Naive thymus-derived CD8-positive, alpha-beta T cell (primary cell): ENCODE measurements around the gene TMEM132D. TPM values are rescaled to one million over a fixed set of nuclear protein-coding genes. Genes with fewer than 3 reads are reported as not detected.

ENCODE experiments used
- ATAC-seq, 2 donors: fragments of 150-1000 bp; cut with Tn5 transposase in 1 of 2; sonication (Bioruptor Pico), chemical (Tn5 transposase) in 1 of 2; 1 replicate in 1 of 2; 2 replicates in 1 of 2; pipeline ENCODE4 v1.10.0; 2021; ENCODE audit warnings: mild to moderate bottlenecking in 2 of 2, moderate library complexity in 2 of 2
- POLR2A ChIA-PET: fragments of 350-600 bp; sonication (Branson Sonifier 250); formaldehyde crosslinking; loops from one replicate; lab custom pipeline; 2021; ENCODE audit warnings: antibody characterized with exemption; lab: Charles Lee
- DNase-seq, 10 donors: peaks; one replicate each; pipeline versions ENCODE4 v3.0.0 to v3.0.0-alpha.2; 2020 to 2022
- H3K27ac Mint-ChIP-seq, 10 donors: one replicate each; pipeline ENCODE4 v1.8.0; 2020 to 2022; ENCODE audit warnings: mild to moderate bottlenecking in 10 of 10, mixed read lengths in 10 of 10, moderate library complexity in 4 of 10, inconsistent platforms in 1 of 10
- H3K27me3 Mint-ChIP-seq, 5 donors: one replicate each; pipeline ENCODE4 v1.8.0; 2021 to 2022; ENCODE audit warnings: mixed read lengths in 5 of 5
- H3K36me3 Mint-ChIP-seq, 3 donors: one replicate each; pipeline ENCODE4 v1.8.0; 2020 to 2022; ENCODE audit warnings: mixed read lengths in 3 of 3, mild to moderate bottlenecking in 2 of 3, inconsistent platforms in 1 of 3
- H3K4me1 Mint-ChIP-seq, 4 donors: one replicate each; pipeline ENCODE4 v1.8.0; 2021 to 2022; ENCODE audit warnings: mixed read lengths in 4 of 4
- H3K4me3 Mint-ChIP-seq, 10 donors: one replicate each; pipeline ENCODE4 v1.8.0; 2020 to 2022; ENCODE audit warnings: mild to moderate bottlenecking in 10 of 10, mixed read lengths in 10 of 10, moderate library complexity in 6 of 10, inconsistent platforms in 1 of 10
- H3K9me3 Mint-ChIP-seq, 9 donors: one replicate each; pipeline ENCODE4 v1.8.0; 2020 to 2022; ENCODE audit warnings: mixed read lengths in 9 of 9, mild to moderate bottlenecking in 3 of 9, inconsistent platforms in 1 of 9, moderate library complexity in 1 of 9
- polyA plus RNA-seq, 3 donors: library from polyadenylated mRNA; unstranded; fragments of 300-500 nt; fragmentation: Illumina TruSeq; gene quantifications; one replicate each; pipeline ENCODE4 v1.2.3, GENCODE V29; 2021
- total RNA-seq, 8 experiments: library from RNA in 2 of 8; stranded (reverse) in 2 of 8; gene quantifications; one replicate each; pipeline ENCODE4 v1.2.3 and lab custom pipeline; 2021 to 2026

TMEM132D gene
- total and polyA plus RNA-seq, 5 experiments from 2014 or later: not detected

DNA sequence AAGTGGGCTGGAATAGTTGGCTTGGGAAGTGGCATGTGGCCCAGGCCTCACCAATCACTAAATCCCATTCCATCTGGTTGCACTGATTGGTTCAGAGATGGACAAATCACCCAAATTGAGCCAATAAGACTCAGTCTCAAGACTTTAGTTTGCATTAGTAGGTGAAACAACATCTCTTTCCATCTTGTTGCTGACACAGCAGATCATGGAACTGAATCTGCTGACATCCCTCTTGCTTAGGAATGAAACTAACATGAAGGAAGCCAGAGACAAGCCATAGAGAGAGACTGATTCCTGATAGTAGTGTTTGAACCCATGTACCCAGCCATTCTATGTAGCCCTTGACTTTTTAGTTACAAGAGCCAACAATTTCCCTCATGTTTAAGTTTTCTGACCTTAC lies 743.5 kb downstream of the TMEM132D start:
- ATAC-seq: no peak
- Mint-ChIP-seq H3K27me3 (peaks cover 0 to 12% (median 0%) of the 10 kb centered on the region in 5 donors), H3K9me3 (peaks cover 0 to 24% (median 7%) of the 10 kb centered on the region in 9 donors), H3K27ac (no peak overlapping the region), H3K4me1 (no peaks in the 10 kb centered on the region), H3K36me3 (no peaks in the 10 kb centered on the region), H3K4me3 (no peak overlapping the region)
- no peak for DNase-seq
- POLR2A ChIA-PET: no interaction called here

GRCh38 chr12:129152351-129153104 lies 751.3 kb downstream of the TMEM132D start:
- no peak overlapping the region for H3K4me3 Mint-ChIP-seq
- H3K9me3 Mint-ChIP-seq: peaks cover 0 to 5% (median 0%) of the 10 kb centered on the region in 9 donors
- DNase-seq: no peak
- H3K27ac Mint-ChIP-seq: no peak overlapping the region
- H3K27me3 Mint-ChIP-seq: peaks cover 0 to 14% (median 8%) of the 10 kb centered on the region in 5 donors
- H3K4me1 Mint-ChIP-seq: peaks cover 0 to 2% (median 0%) of the 10 kb centered on the region in 4 donors
- no peaks in the 10 kb centered on the region for H3K36me3 Mint-ChIP-seq
- ATAC-seq: no peak
- POLR2A ChIA-PET: no interaction called here

DNA sequence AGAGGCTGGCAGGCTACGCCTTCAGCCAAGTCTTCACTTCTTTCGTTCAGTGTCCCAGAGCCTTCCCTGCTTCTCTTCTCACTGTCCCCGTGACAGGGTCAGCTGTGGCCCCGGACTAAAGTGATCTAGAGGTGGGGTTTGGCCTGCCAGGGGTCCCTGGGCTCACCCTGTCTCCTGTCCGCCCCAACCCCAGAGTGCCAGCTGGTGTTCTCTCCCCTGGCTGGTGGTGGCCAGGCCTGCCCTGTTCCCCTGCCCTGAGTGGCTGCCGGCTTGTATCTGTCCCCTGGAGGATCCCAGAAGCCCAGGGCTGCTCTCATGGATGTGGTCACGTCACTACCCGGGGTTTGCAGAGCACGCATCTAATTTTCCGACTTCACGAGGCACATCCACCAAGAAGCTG lies 753.1 kb downstream of the TMEM132D start:
- POLR2A ChIA-PET: no interaction called here
- ATAC-seq (no peak), DNase-seq (no peak)
- Mint-ChIP-seq H3K4me1 (peaks cover 0 to 2% (median 0%) of the 10 kb centered on the region in 4 donors), H3K36me3 (no peaks in the 10 kb centered on the region), H3K4me3 (no peak overlapping the region), H3K27ac (peak overlapping the region in 1 of 10 donors; percentile 5), H3K9me3 (peaks cover 0 to 5% (median 0%) of the 10 kb centered on the region in 9 donors), H3K27me3 (peaks cover 0 to 14% (median 8%) of the 10 kb centered on the region in 5 donors)

DNA sequence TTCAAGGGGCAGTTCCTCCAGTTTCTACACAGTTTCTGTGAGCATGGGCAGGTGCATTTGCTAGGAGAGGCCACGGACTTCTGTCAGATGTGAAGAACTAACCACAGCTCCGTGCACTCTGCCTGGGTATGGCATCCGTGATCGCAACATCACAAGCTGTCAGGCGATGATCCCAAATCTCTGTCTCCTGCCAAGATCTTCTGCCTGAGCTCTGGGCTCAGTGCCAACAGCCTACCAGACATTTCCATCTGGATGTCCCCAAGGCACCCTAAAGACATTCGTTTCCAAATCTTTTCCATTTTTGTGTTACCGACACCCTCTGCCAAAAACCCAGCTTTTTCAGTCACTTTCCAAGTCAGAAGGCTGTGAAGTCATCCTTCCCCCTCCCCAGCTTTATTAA lies 758.4 kb downstream of the TMEM132D start:
- H3K9me3 Mint-ChIP-seq: peaks cover 0 to 7% (median 0%) of the 10 kb centered on the region in 9 donors
- H3K27ac Mint-ChIP-seq: no peak overlapping the region
- POLR2A ChIA-PET: no interaction called here
- peaks cover 0 to 5% (median 0%) of the 10 kb centered on the region in 5 donors for H3K27me3 Mint-ChIP-seq
- no peak for ATAC-seq
- H3K36me3 Mint-ChIP-seq: no peaks in the 10 kb centered on the region
- no peak overlapping the region for H3K4me3 Mint-ChIP-seq
- DNase-seq: no peak
- no peaks in the 10 kb centered on the region for H3K4me1 Mint-ChIP-seq

DNA sequence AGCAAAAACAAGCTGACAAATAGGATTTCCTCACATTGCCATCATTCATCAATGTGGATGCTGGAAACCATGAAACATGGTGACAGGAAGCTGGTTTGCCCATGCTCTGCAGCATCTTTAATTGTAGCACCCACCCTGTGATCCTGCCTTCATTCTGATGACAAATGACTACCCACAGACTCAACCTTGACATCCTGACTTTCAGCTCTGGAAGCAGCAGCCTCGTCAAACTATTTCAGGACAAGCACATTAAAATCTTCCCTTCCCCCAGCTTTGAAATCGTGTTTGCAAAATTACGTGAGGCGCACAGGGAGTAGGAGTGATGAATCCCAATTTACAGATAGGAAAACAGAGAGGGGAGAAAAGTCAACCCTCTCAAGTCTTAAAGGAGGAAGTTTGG lies 765.0 kb downstream of the TMEM132D start:
- POLR2A ChIA-PET: no interaction called here
- ATAC-seq (no peak), DNase-seq (no peak)
- no peaks in the 10 kb centered on the region for H3K36me3 Mint-ChIP-seq
- H3K4me1 Mint-ChIP-seq: no peaks in the 10 kb centered on the region
- peaks cover 0 to 5% (median 0%) of the 10 kb centered on the region in 9 donors for H3K9me3 Mint-ChIP-seq
- no peaks in the 10 kb centered on the region for H3K27me3 Mint-ChIP-seq
- H3K4me3 Mint-ChIP-seq: no peak overlapping the region
- H3K27ac Mint-ChIP-seq: no peak overlapping the region

GRCh38 chr12:129136694-129137325 lies 767.0 kb downstream of the TMEM132D start:
- H3K36me3 Mint-ChIP-seq: no peaks in the 10 kb centered on the region
- H3K27ac Mint-ChIP-seq: no peak overlapping the region
- POLR2A ChIA-PET: no interaction called here
- no peaks in the 10 kb centered on the region for H3K4me1 Mint-ChIP-seq
- peaks cover 0 to 5% (median 0%) of the 10 kb centered on the region in 9 donors for H3K9me3 Mint-ChIP-seq
- ATAC-seq (no peak), DNase-seq (no peak)
- no peaks in the 10 kb centered on the region for H3K27me3 Mint-ChIP-seq
- no peak overlapping the region for H3K4me3 Mint-ChIP-seq

- no peaks in the 10 kb centered on the region for H3K36me3 Mint-ChIP-seq
- H3K27me3 Mint-ChIP-seq: no peaks in the 10 kb centered on the region
- no peak overlapping the region for H3K4me3 Mint-ChIP-seq
- no peak overlapping the region for H3K27ac Mint-ChIP-seq
- POLR2A ChIA-PET: no interaction called here
- H3K9me3 Mint-ChIP-seq: peaks cover 0 to 19% (median 9%) of the 10 kb centered on the region in 9 donors
- no peak for ATAC-seq
- no peaks in the 10 kb centered on the region for H3K4me1 Mint-ChIP-seq
- no peak for DNase-seq
Observed at GRCh38 chr12:129127771-129128170, 776.1 kb downstream of the TMEM132D start.

DNA sequence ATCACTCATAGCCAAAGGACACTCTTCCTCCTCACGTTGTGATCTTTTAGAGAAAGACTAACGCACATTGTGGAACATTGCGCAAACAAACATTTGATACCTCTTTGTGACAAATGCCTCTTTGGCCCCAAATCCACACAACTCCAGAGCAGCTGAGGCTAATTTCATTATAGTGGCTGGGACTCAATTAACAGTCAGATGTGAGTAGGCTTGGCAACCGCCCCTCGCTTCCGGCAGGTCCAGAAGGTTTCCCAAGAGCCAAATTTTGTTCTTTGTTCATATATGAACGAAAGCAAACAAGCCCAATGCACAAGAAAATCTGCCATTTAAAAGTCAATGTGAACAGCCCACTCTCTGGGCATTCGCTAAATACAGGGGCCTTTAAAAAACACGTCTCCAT lies 776.6 kb downstream of the TMEM132D start:
- H3K4me3 Mint-ChIP-seq: no peak overlapping the region
- no peaks in the 10 kb centered on the region for H3K36me3 Mint-ChIP-seq
- peaks cover 0 to 19% (median 9%) of the 10 kb centered on the region in 9 donors for H3K9me3 Mint-ChIP-seq
- no peak overlapping the region for H3K27ac Mint-ChIP-seq
- DNase-seq: no peak
- no peak for ATAC-seq
- H3K4me1 Mint-ChIP-seq: no peaks in the 10 kb centered on the region
- H3K27me3 Mint-ChIP-seq: no peaks in the 10 kb centered on the region
- POLR2A ChIA-PET: no interaction called here

DNA sequence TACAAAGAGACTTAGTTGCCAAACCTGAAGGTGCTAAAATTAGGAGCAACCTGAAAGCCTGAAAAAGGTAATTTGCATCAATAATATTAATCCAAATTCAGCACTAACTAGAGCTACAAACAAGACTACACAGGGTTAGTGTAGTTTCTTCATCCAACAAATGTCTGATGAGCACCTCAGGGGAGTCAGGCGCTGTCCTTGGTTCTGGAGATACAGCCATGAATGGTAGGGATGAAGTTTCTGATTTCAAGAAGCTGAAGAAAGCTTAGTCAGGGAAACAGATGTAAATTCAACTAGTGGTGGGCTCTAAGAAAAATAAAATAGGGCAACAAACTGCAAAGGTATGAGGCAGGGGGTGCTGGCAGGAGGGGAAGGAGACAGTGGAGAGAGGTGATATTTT lies 784.3 kb downstream of the TMEM132D start:
- ATAC-seq (no peak), DNase-seq (no peak)
- POLR2A ChIA-PET: no interaction called here
- peaks cover 0 to 7% (median 0%) of the 10 kb centered on the region in 9 donors for H3K9me3 Mint-ChIP-seq
- no peak overlapping the region for H3K27ac Mint-ChIP-seq
- no peaks in the 10 kb centered on the region for H3K4me1 Mint-ChIP-seq
- H3K4me3 Mint-ChIP-seq: no peak overlapping the region
- no peaks in the 10 kb centered on the region for H3K36me3 Mint-ChIP-seq
- peaks cover 0 to 17% (median 8%) of the 10 kb centered on the region in 5 donors for H3K27me3 Mint-ChIP-seq

- Mint-ChIP-seq H3K4me3 (no peak overlapping the region), H3K27ac (no peak overlapping the region), H3K36me3 (no peaks in the 10 kb centered on the region)
Observed at GRCh38 chr12:129115558-129115957, 788.3 kb downstream of the TMEM132D start.

DNA sequence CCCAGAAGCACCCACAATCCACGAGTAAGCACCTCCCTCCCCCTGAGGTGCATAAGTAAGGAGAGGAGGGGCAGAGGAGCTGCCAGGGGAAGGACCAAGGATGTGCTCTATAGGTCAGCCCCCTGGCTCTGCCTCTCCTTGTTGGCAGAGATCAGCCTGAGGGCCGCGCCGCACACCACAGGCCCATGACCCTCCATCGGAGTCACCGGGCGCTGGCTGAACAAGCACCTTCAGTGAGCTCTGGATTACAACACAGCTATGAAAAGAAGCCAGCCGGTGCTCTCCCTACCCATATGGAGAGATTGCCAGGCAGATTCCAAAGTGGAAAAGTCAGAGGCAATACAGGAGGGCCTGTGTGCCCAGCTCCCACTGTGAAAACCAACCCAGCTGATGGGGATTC lies 793.2 kb downstream of the TMEM132D start:
- Mint-ChIP-seq H3K27me3 (peaks cover 0 to 16% (median 8%) of the 10 kb centered on the region in 5 donors), H3K4me3 (no peak overlapping the region), H3K27ac (no peak overlapping the region), H3K9me3 (peaks cover 0 to 12% (median 4%) of the 10 kb centered on the region in 9 donors), H3K36me3 (no peaks in the 10 kb centered on the region), H3K4me1 (no peaks in the 10 kb centered on the region)
- POLR2A ChIA-PET: no interaction called here
- DNase-seq: no peak
- ATAC-seq: no peak

More at GRCh38 chr12:129115558-129115957, 788.3 kb downstream of the TMEM132D start:
- DNase-seq: no peak
- POLR2A ChIA-PET: no interaction called here
- peaks cover 0 to 7% (median under 1%) of the 10 kb centered on the region in 9 donors for H3K9me3 Mint-ChIP-seq
- ATAC-seq: no peak
- H3K4me1 Mint-ChIP-seq: no peaks in the 10 kb centered on the region
- H3K27me3 Mint-ChIP-seq: peaks cover 0 to 20% (median 8%) of the 10 kb centered on the region in 5 donors

DNA sequence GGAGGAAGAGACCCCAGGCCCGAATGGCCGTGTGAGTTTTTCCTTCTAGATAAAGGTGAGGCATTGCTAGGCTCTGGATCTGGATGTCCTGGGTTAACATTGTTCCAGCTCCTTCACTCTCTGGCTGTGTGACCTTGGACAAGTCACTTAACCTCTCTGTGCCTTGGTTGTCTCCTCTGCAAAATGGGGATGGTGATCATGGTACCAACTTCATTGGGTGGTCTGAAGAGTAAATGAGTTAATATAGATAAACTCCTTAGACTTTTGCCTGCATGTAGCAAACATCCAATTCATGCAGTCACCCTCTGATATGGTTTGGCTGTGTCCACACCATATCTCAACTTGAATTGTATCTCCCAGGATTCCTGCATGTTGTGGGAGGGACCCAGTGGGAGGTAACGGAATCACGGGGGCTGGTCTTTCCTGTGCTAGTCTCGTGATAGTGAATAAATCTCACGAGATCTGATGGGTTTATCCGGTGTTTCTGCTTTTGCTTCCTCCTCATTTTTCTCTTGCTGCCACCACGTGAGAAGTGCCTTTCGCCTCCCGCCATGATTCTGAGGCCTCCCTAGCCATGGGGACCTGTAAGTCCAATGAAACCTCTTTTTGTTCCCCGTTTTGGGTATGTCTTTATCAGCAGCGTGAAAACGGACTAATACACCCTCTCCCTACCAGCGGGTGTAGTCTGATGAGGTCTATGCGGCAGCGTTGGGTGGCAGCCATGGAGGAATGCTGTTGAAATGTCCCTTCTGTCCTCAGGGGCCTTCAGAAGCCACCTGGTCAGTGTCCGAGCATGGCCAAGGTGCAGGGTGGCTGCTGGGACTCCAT lies 794.4 kb downstream of the TMEM132D start:
- no peak overlapping the region for H3K4me3 Mint-ChIP-seq
- peaks cover 0 to 9% (median 1%) of the 10 kb centered on the region in 5 donors for H3K27me3 Mint-ChIP-seq
- POLR2A ChIA-PET: no interaction called here
- H3K27ac Mint-ChIP-seq: no peak overlapping the region
- no peak for DNase-seq
- no peaks in the 10 kb centered on the region for H3K4me1 Mint-ChIP-seq
- no peaks in the 10 kb centered on the region for H3K36me3 Mint-ChIP-seq
- peaks cover 0 to 12% (median 4%) of the 10 kb centered on the region in 9 donors for H3K9me3 Mint-ChIP-seq
- no peak for ATAC-seq
